WTC11 (cell line): Measurements from ENCODE around the gene CBLB. TPM values are rescaled to one million over a fixed set of nuclear protein-coding genes. Genes with fewer than 3 reads are reported as not detected.

Experiments used
- ATAC-seq: fragments of 200-7000 bp; cut with Tn5 transposase; 2 replicates; pipeline ENCODE4 v1.10.0; 2021; ENCODE audit warnings: mild to moderate bottlenecking, moderate library complexity
- CTCF ChIA-PET: fragments of 300-600 bp; sonication (Branson Sonifier 250); formaldehyde crosslinking; loops from one replicate; lab custom pipeline; 2021; ENCODE audit warnings: antibody characterized with exemption; lab: Charles Lee
- POLR2A ChIA-PET: fragments of 350-600 bp; sonication (Branson Sonifier 250); formaldehyde crosslinking; loops from one replicate; lab custom pipeline; 2021; ENCODE audit warnings: antibody characterized with exemption; lab: Charles Lee
- DNase-seq: peaks from one replicate; pipeline ENCODE4 v3.0.0; 2021; ENCODE audit warnings: low spot score
- H3K27ac Mint-ChIP-seq: 2 replicates; pipeline ENCODE4 v1.8.0; 2021; ENCODE audit warnings: mixed read lengths
- H3K27me3 Mint-ChIP-seq: 2 replicates; pipeline ENCODE4 v1.8.0; 2021; ENCODE audit warnings: low read depth, mild to moderate bottlenecking, moderate library complexity, mixed read lengths
- H3K36me3 Mint-ChIP-seq: 2 replicates; pipeline ENCODE4 v1.8.0; 2021; ENCODE audit warnings: mixed read lengths
- H3K4me1 Mint-ChIP-seq: 2 replicates; pipeline ENCODE4 v1.8.0; 2022; ENCODE audit warnings: mixed read lengths
- H3K4me3 Mint-ChIP-seq: 2 replicates; pipeline ENCODE4 v1.8.0; 2021; ENCODE audit warnings: mild to moderate bottlenecking, moderate library complexity, mixed read lengths
- H3K9me3 Mint-ChIP-seq: 2 replicates; pipeline ENCODE4 v1.8.0; 2021; ENCODE audit warnings: mixed read lengths
- CBFB ChIP-seq: sonication (generic); formaldehyde crosslinking; IDR thresholded peaks from 2 replicates; pipeline ENCODE4 v1.8.1; 2022; ENCODE audit warnings: mild to moderate bottlenecking, low read depth, missing genetic modification reagents
- CREM ChIP-seq: sonication (generic); formaldehyde crosslinking; IDR thresholded peaks from 2 replicates; pipeline ENCODE4 v1.8.1; 2022; ENCODE audit warnings: mild to moderate bottlenecking, missing genetic modification reagents, moderate library complexity
- CTCF ChIP-seq: fragments of 200-600 bp; IDR thresholded peaks from 2 replicates; pipeline ENCODE4 v1.8.0; 2022; ENCODE audit warnings: antibody characterized with exemption
- E2F4 ChIP-seq: sonication (generic); formaldehyde crosslinking; IDR thresholded peaks from 2 replicates; pipeline ENCODE4 v1.8.1; 2022; ENCODE audit warnings: low read depth, mild to moderate bottlenecking, moderate library complexity, missing genetic modification reagents, borderline replicate concordance
- ERG ChIP-seq: fragments of 250-450 bp; sonication (Bioruptor Pico); IDR thresholded peaks from 2 replicates; pipeline ENCODE4 v1.8.0; 2021; ENCODE audit warnings: mild to moderate bottlenecking
- FOXK1 ChIP-seq: sonication (generic); formaldehyde crosslinking; IDR thresholded peaks from 2 replicates; pipeline ENCODE4 v1.8.0; 2022; ENCODE audit warnings: mild to moderate bottlenecking, moderate library complexity, missing genetic modification reagents
- GABPB1 ChIP-seq: sonication (generic); formaldehyde crosslinking; IDR thresholded peaks from 2 replicates; pipeline ENCODE4 v1.8.1; 2023; ENCODE audit warnings: mild to moderate bottlenecking, missing genetic modification reagents
- HMGA2 ChIP-seq: fragments of 250-450 bp; sonication (Bioruptor Pico); IDR thresholded peaks from 2 replicates; pipeline ENCODE4 v1.4.0; 2021; ENCODE audit warnings: mild to moderate bottlenecking, moderate library complexity
- IRF1 ChIP-seq: sonication (generic); formaldehyde crosslinking; IDR thresholded peaks from 2 replicates; pipeline ENCODE4 v1.8.0; 2023; ENCODE audit warnings: missing genetic modification reagents
- IRF2 ChIP-seq: sonication (generic); formaldehyde crosslinking; IDR thresholded peaks from 2 replicates; pipeline ENCODE4 v1.8.0; 2022; ENCODE audit warnings: low read depth, missing genetic modification reagents, borderline replicate concordance
- MAX ChIP-seq: sonication (generic); formaldehyde crosslinking; IDR thresholded peaks from 2 replicates; pipeline ENCODE4 v1.8.0; 2022; ENCODE audit warnings: mild to moderate bottlenecking, missing genetic modification reagents
- MYBL2 ChIP-seq: sonication (generic); formaldehyde crosslinking; IDR thresholded peaks from 2 replicates; pipeline ENCODE4 v1.8.1; 2023; ENCODE audit warnings: mild to moderate bottlenecking, moderate library complexity, missing genetic modification reagents
- NR2C2 ChIP-seq: sonication (generic); formaldehyde crosslinking; IDR thresholded peaks from 2 replicates; pipeline ENCODE4 v1.8.0; 2022; ENCODE audit warnings: mild to moderate bottlenecking, missing genetic modification reagents
- NR3C1 ChIP-seq: sonication (generic); formaldehyde crosslinking; conservative IDR thresholded peaks from 2 replicates; pipeline ENCODE4 v1.8.1; 2023; ENCODE audit warnings: low read depth, mild to moderate bottlenecking, missing genetic modification reagents
- PREB ChIP-seq: sonication (generic); formaldehyde crosslinking; IDR thresholded peaks from 2 replicates; pipeline ENCODE4 v1.8.1; 2022; ENCODE audit warnings: mild to moderate bottlenecking, missing genetic modification reagents, moderate library complexity, borderline replicate concordance
- TEAD1 ChIP-seq: sonication (generic); formaldehyde crosslinking; IDR thresholded peaks from 2 replicates; pipeline ENCODE4 v1.8.0; 2022; ENCODE audit warnings: mild to moderate bottlenecking, missing genetic modification reagents
- ZBTB21 ChIP-seq: sonication (generic); formaldehyde crosslinking; IDR thresholded peaks from 2 replicates; pipeline ENCODE4 v1.8.1; 2023; ENCODE audit warnings: mild to moderate bottlenecking, missing genetic modification reagents, borderline replicate concordance
- ZNF121 ChIP-seq: sonication (generic); formaldehyde crosslinking; IDR thresholded peaks from 2 replicates; pipeline ENCODE4 v1.8.0; 2023; ENCODE audit warnings: missing genetic modification reagents
- ZNF232 ChIP-seq: sonication (generic); formaldehyde crosslinking; IDR thresholded peaks from 2 replicates; pipeline ENCODE4 v1.8.0; 2022; ENCODE audit warnings: mild to moderate bottlenecking, missing genetic modification reagents
- total RNA-seq: library from RNA; stranded (reverse); gene quantifications from 3 replicates; pipeline ENCODE4 v1.2.3, GENCODE V29; 2021

Gene CBLB
- total RNA-seq, 1 experiment from 2014 or later: 19.8 TPM

GRCh38 chr3:105785803-105786202 is 83.0 kb downstream of the CBLB start:
- H3K27me3 Mint-ChIP-seq: no peaks in the 10 kb centered on the region

GRCh38 chr3:105783631-105784030 is 85.2 kb downstream of the CBLB start:
- peaks cover 12% of the 10 kb centered on the region; the same call in 1 of the 2 replicates for H3K4me1 Mint-ChIP-seq
- no peak overlapping the region for H3K27ac Mint-ChIP-seq
- TF ChIP-seq NR3C1 (CRISPR knock-in tag) (no peak), GABPB1 (CRISPR knock-in tag) (no peak)
- ChIA-PET POLR2A (no interaction called here), CTCF (no interaction called here)
- 0 out of 2 replicates have a peak, but pooled peaks cover 6% of the 10 kb centered on the region for H3K9me3 Mint-ChIP-seq
- DNase-seq: no peak
- ATAC-seq: no peak
- no peak overlapping the region for H3K4me3 Mint-ChIP-seq
- H3K36me3 Mint-ChIP-seq: no peaks in the 10 kb centered on the region
- H3K27me3 Mint-ChIP-seq: no peaks in the 10 kb centered on the region

More at GRCh38 chr3:105785803-105786202, 83.0 kb downstream of the CBLB start:
- Mint-ChIP-seq H3K36me3 (no peaks in the 10 kb centered on the region), H3K27ac (no peak overlapping the region), H3K9me3 (0 out of 2 replicates have a peak, but pooled peaks cover 5% of the 10 kb centered on the region), H3K4me3 (no peak overlapping the region), H3K4me1 (peaks cover 12% of the 10 kb centered on the region; the same call in 1 of the 2 replicates)
- TF ChIP-seq CBFB (CRISPR knock-in tag): no peak
- TF ChIP-seq E2F4: no peak
- TF ChIP-seq TEAD1: no peak
- TF ChIP-seq NR2C2: no peak
- no peak for TF ChIP-seq MYBL2 (CRISPR knock-in tag)
- no peak for TF ChIP-seq HMGA2 (CRISPR knock-in tag)
- no peak for TF ChIP-seq FOXK1 (CRISPR knock-in tag)
- TF ChIP-seq IRF2 (CRISPR knock-in tag): no peak
- TF ChIP-seq CREM (CRISPR knock-in tag): no peak
- no peak for TF ChIP-seq IRF1 (CRISPR knock-in tag)
- TF ChIP-seq ZNF121 (CRISPR knock-in tag): no peak
- no peak for TF ChIP-seq ERG (CRISPR knock-in tag)
- no peak for TF ChIP-seq MAX (CRISPR knock-in tag)
- no peak for TF ChIP-seq PREB (CRISPR knock-in tag)
- no peak for TF ChIP-seq ZNF232
- CTCF ChIA-PET: no interaction called here
- DNase-seq: no peak
- no peak for ATAC-seq
- POLR2A ChIA-PET: no interaction called here

- POLR2A ChIA-PET: interaction anchor here (0.6 kb wide), 1 partner anchor 947 kb away, joined by 3 read pairs; no protein-coding TSS in a partner anchor
- DNase-seq (no peak), ATAC-seq (no peak)
- no peak for TF ChIP-seq CTCF
- TF ChIP-seq ZBTB21 (CRISPR knock-in tag): no peak
- CTCF ChIA-PET: no interaction called here
- 0 out of 2 replicates have a peak, but pooled peaks cover 6% of the 10 kb centered on the region for H3K9me3 Mint-ChIP-seq
- H3K4me1 Mint-ChIP-seq: peaks cover 12% of the 10 kb centered on the region; the same call in 1 of the 2 replicates
- no peaks in the 10 kb centered on the region for H3K36me3 Mint-ChIP-seq
- H3K4me3 Mint-ChIP-seq: no peak overlapping the region
- H3K27me3 Mint-ChIP-seq: no peaks in the 10 kb centered on the region
- H3K27ac Mint-ChIP-seq: no peak overlapping the region
Measured at GRCh38 chr3:105781871-105782270, 86.9 kb downstream of the CBLB start.
